K562 (cell line): ENCODE data around the gene TMEM45A. TPM values are rescaled to one million over a fixed set of nuclear protein-coding genes. Genes with fewer than 3 reads are reported as not detected.

Experiments used
- BHLHE40 ChIP-seq: IDR thresholded peaks from 2 replicates; pipeline ENCODE4 v1.6.1; 2011; ENCODE audit warnings: low read length, improper control_type of control experiment
- CBX3 ChIP-seq, 2 experiments: IDR thresholded peaks; 1 replicate in 1 of 2; 2 replicates in 1 of 2; pipeline ENCODE4 v1.6.1; 2012; ENCODE audit warnings: inconsistent platforms in 2 of 2, low read length in 2 of 2, borderline replicate concordance in 1 of 2, control low read depth in 1 of 2
- HDAC2 ChIP-seq: fragments of 450-650 bp; IDR thresholded peaks from 2 replicates; pipeline ENCODE4 v1.6.1; 2016; ENCODE audit warnings: mild to moderate bottlenecking
- KAT2B ChIP-seq: IDR thresholded peaks from one replicate; pipeline ENCODE4 v1.6.1; 2012; ENCODE audit warnings: low read depth, mild to moderate bottlenecking, control low read depth, inconsistent platforms, low read length, moderate library complexity
- MXI1 ChIP-seq: IDR thresholded peaks from 2 replicates; pipeline ENCODE4 v1.6.1; 2011; ENCODE audit warnings: low read depth, mild to moderate bottlenecking, improper control_type of control experiment, low read length
- PHF20 ChIP-seq: fragments of 450-650 bp; IDR thresholded peaks from 2 replicates; pipeline ENCODE4 v1.6.1; 2018; ENCODE audit not compliant: partially characterized antibody
- RB1 ChIP-seq: fragments of 450-650 bp; IDR thresholded peaks from 2 replicates; pipeline ENCODE4 v1.6.1; 2017; ENCODE audit warnings: low read depth, mild to moderate bottlenecking
- SLC30A9 ChIP-seq: fragments of 250-450 bp; sonication (Bioruptor Pico); IDR thresholded peaks from 2 replicates; pipeline ENCODE4 v1.8.0; 2022; ENCODE audit warnings: mild to moderate bottlenecking, moderate library complexity
- SNRNP70 ChIP-seq: fragments of 200-400 bp; formaldehyde crosslinking; optimal IDR thresholded peaks from 2 replicates; pipeline ENCODE3; 2017; ENCODE audit warnings: low read depth, low read length
- SPI1 ChIP-seq: IDR thresholded peaks from 2 replicates; pipeline ENCODE4 v1.6.1; 2011; ENCODE audit warnings: low read depth, low read length, control low read depth, borderline replicate concordance
- SRSF9 ChIP-seq: fragments of 200-400 bp; formaldehyde crosslinking; IDR thresholded peaks from 2 replicates; pipeline ENCODE4 v1.6.1; 2017; ENCODE audit warnings: low read depth, low read length, borderline replicate concordance
- XRCC5 ChIP-seq: fragments of 200-400 bp; formaldehyde crosslinking; IDR thresholded peaks from 2 replicates; pipeline ENCODE4 v1.6.1; 2017; ENCODE audit warnings: low read depth, mild to moderate bottlenecking, low read length
- ZFP1 ChIP-seq: fragments of 450-650 bp; formaldehyde crosslinking; IDR thresholded peaks from 2 replicates; pipeline ENCODE4 v1.4.0; 2020; ENCODE audit warnings: mild to moderate bottlenecking, mixed read lengths
- ZFP30 ChIP-seq: fragments of 250-450 bp; sonication (Bioruptor Pico); IDR thresholded peaks from 2 replicates; pipeline ENCODE4 v1.8.0; 2022; ENCODE audit warnings: moderate library complexity, mild to moderate bottlenecking, inconsistent platforms, borderline replicate concordance
- ZFX ChIP-seq: sonication (generic); formaldehyde crosslinking; IDR thresholded peaks from 2 replicates; pipeline ENCODE4 v1.8.0; 2022; ENCODE audit warnings: mild to moderate bottlenecking, missing genetic modification reagents, moderate library complexity
- ZNF133 ChIP-seq: fragments of 250-450 bp; sonication (Bioruptor Pico); IDR thresholded peaks from 2 replicates; pipeline ENCODE4 v1.4.0; 2020; ENCODE audit warnings: mild to moderate bottlenecking
- ZNF232 ChIP-seq: sonication (generic); formaldehyde crosslinking; IDR thresholded peaks from 2 replicates; pipeline ENCODE4 v1.8.0; 2022; ENCODE audit warnings: mild to moderate bottlenecking, missing genetic modification reagents
- ZNF717 ChIP-seq: fragments of 250-450 bp; sonication (Bioruptor Pico); IDR thresholded peaks from 2 replicates; pipeline ENCODE4 v1.5.0; 2021
- polyA plus RNA-seq, 8 experiments: library from polyadenylated mRNA; depleted of rRNA in 4 of 8; stranded (reverse) in 5 of 8; unstranded in 3 of 8; fragments of >200 nt; fragmentation: Nextera tagmentation in 2 of 8; fragmentation: Illumina TruSeq in 1 of 8; extraction: Ambion mirVana in 2 of 8; extraction: Trizol in 1 of 8; gene quantifications; 2 replicates each; pipeline versions ENCODE4 v1.2.1 to v1.2.3, GENCODE V29; 2011 to 2014; ENCODE audit warnings: inconsistent platforms in 1 of 8, missing spikeins in 1 of 8
- total RNA-seq, 7 experiments: library from RNA; depleted of rRNA in 6 of 7; stranded (reverse); fragments of >200 nt in 6 of 7; fragmentation: Illumina TruSeq in 2 of 7; extraction: Trizol in 2 of 7; gene quantifications; 2 replicates each; pipeline versions ENCODE4 v1.2.1 to v1.2.3, GENCODE V29; 2011 to 2021; ENCODE audit warnings: low replicate concordance in 1 of 7
- TF ChIP-seq, protein P1 (sequence below): fragments of 250-450 bp; sonication (Bioruptor Pico); IDR thresholded peaks from 2 replicates; pipeline ENCODE4 v1.4.0; 2020
- TF ChIP-seq, protein P2 (sequence below), 2 experiments: fragments of 250-450 bp in 1 of 2; fragments of 450-650 bp in 1 of 2; sonication (Bioruptor Pico) in 1 of 2; IDR thresholded peaks; 2 replicates each; pipeline versions ENCODE4 v1.6.1 to v1.8.0; 2016 to 2021; ENCODE audit warnings: mild to moderate bottlenecking in 2 of 2, moderate library complexity in 2 of 2, missing compliant biosample characterization in 1 of 2, missing genetic modification characterization in 1 of 2
- TF ChIP-seq, protein P3 (sequence below): fragments of 250-450 bp; sonication (Bioruptor Pico); IDR thresholded peaks from 2 replicates; pipeline ENCODE4 v1.8.0; 2021; ENCODE audit warnings: mild to moderate bottlenecking, moderate library complexity

The TMEM45A gene
- total and polyA plus RNA-seq, 9 of the 15 experiments (the other 6 are each of a cell fraction or from before 2014, with no cell fraction given) = 0.41 to 4.1 (median 0.95) TPM

DNA sequence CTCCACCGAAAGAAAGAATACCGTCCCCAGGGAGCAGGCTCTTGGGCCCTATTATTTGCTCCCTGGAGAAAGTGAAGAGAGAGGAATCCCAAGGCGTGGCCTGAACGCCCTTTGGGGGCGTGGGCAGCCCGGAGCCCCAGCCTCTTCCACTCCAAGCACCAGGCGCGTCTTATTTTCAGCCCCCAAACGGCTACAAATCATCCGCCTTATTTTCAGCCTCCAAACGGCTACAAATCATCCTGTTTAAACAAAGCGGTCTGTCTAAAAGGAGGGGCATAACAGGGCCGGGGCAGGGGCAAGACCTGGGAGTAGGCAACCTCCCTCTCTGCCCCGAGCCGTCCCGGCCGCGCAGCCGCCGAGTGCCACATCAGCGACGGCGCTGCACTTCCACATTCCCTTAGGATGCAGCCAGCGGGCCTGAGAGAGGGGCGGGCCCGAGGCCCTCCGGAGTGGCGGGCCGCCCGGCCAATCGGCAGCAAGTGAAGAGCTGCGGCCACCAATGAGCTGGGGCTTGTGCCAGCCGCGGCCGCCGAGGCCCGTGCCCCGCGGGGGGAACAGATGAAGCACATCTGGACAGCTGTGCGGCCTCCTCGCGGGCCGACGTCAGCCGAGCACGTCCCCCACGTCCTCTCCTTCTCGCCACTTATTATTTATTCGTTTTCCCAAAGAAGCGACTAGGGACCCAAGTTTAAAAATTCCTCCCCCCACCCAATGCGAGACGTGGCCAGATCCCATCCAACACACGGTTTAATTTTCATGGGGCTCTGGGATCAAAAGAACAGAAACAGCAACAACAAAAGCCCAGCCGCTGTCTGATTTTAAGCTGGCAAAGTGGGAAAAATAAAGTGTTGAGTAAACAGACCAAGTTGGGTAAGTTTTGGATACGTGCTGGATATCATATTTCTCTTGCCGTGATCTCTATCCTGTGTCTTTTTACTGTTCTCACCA lies at the start of gene TMEM45A (continued):
- TF ChIP-seq SRSF9 (no peak), MXI1 (no peak), KAT2B (no peak), SLC30A9 (no peak), ZNF232 (CRISPR knock-in tag) (no peak), SNRNP70 (no peak), XRCC5 (no peak), ZNF717 (CRISPR knock-in tag) (no peak), ZFP30 (CRISPR knock-in tag) (no peak), PHF20 (no peak), CBX3 (IDR thresholded peaks at IDR 0.05; ENCODE audit: borderline replicate concordance in 1 of 2, low read length in 2 of 2) (no peak), ZNF133 (CRISPR knock-in tag) (no peak), RB1 (peak; percentile 30; the same call in 1 of the 2 replicates), ZFX (CRISPR knock-in tag) (peak; percentile 48; the same call in 1 of the 2 replicates), BHLHE40 (peak; percentile 85), HDAC2 (peak; percentile 48; the same call in 1 of the 2 replicates), ZFP1 (CRISPR knock-in tag) (no peak), SPI1 (peak; percentile 72; the same call in 1 of the 2 replicates)
- TF ChIP-seq, protein P1, sequence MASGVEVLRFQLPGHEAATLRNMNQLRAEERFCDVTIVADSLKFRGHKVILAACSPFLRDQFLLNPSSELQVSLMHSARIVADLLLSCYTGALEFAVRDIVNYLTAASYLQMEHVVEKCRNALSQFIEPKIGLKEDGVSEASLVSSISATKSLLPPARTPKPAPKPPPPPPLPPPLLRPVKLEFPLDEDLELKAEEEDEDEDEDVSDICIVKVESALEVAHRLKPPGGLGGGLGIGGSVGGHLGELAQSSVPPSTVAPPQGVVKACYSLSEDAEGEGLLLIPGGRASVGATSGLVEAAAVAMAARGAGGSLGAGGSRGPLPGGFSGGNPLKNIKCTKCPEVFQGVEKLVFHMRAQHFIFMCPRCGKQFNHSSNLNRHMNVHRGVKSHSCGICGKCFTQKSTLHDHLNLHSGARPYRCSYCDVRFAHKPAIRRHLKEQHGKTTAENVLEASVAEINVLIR (CRISPR knock-in tag) = no peak
- TF ChIP-seq, protein P2, sequence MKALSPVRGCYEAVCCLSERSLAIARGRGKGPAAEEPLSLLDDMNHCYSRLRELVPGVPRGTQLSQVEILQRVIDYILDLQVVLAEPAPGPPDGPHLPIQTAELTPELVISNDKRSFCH (CRISPR knock-in tag; IDR thresholded peaks at IDR 0.05) = no peak
- TF ChIP-seq, protein P2 (tag; IDR thresholded peaks at IDR 0.05) = no peak
- TF ChIP-seq, protein P3, sequence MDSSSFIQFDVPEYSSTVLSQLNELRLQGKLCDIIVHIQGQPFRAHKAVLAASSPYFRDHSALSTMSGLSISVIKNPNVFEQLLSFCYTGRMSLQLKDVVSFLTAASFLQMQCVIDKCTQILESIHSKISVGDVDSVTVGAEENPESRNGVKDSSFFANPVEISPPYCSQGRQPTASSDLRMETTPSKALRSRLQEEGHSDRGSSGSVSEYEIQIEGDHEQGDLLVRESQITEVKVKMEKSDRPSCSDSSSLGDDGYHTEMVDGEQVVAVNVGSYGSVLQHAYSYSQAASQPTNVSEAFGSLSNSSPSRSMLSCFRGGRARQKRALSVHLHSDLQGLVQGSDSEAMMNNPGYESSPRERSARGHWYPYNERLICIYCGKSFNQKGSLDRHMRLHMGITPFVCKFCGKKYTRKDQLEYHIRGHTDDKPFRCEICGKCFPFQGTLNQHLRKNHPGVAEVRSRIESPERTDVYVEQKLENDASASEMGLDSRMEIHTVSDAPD (CRISPR knock-in tag) = no peak
